Suprapubic skin (tissue), 4 donors: ENCODE data around the gene RAPGEF6. TPM values are rescaled to one million over a fixed set of nuclear protein-coding genes. Genes with fewer than 3 reads are reported as not detected.

Experiments used
- DNase-seq, 2 donors: peaks; one replicate each; pipeline ENCODE4 v3.0.0-alpha.2; 2019; ENCODE audit warnings: low spot score in 2 of 2
- H3K27ac ChIP-seq: fragments of 200-600 bp; sonication (generic); one replicate; pipeline ENCODE4 v1.5.1; 2019
- H3K27me3 ChIP-seq: fragments of 200-600 bp; sonication (generic); one replicate; pipeline ENCODE4 v1.5.1; 2019
- H3K36me3 ChIP-seq: fragments of 200-600 bp; sonication (generic); one replicate; pipeline ENCODE4 v1.5.1; 2019
- H3K4me1 ChIP-seq: fragments of 200-600 bp; sonication (generic); one replicate; pipeline ENCODE4 v1.5.1; 2019
- H3K4me3 ChIP-seq: fragments of 200-600 bp; sonication (generic); one replicate; pipeline ENCODE4 v1.5.1; 2019; ENCODE audit warnings: mild to moderate bottlenecking
- H3K9me3 ChIP-seq: fragments of 200-600 bp; sonication (generic); one replicate; pipeline ENCODE4 v1.5.1; 2019
- CTCF ChIP-seq, 2 donors: fragments of 200-600 bp in 1 of 2; fragments of 450-650 bp in 1 of 2; sonication (generic) in 1 of 2; IDR thresholded peaks; one replicate each; pipeline ENCODE4 v1.5.1; 2016 to 2019; ENCODE audit warnings: antibody characterized with exemption in 2 of 2, mild to moderate bottlenecking in 1 of 2, moderate library complexity in 1 of 2
- EP300 ChIP-seq: sonication (generic); formaldehyde crosslinking; IDR thresholded peaks from one replicate; pipeline ENCODE4 v1.6.1; 2017; ENCODE audit warnings: antibody characterized with exemption
- POLR2A ChIP-seq, 2 donors: fragments of 450-650 bp; IDR thresholded peaks; one replicate each; pipeline ENCODE4 v1.6.1; 2017; ENCODE audit warnings: antibody characterized with exemption in 2 of 2, mild to moderate bottlenecking in 2 of 2, moderate library complexity in 2 of 2
- POLR2AphosphoS5 ChIP-seq, 3 donors: sonication (generic); formaldehyde crosslinking; IDR thresholded peaks; one replicate each; pipeline ENCODE4 v1.6.1; 2017; ENCODE audit warnings: antibody characterized with exemption in 3 of 3
- WGBS: methylation state at CpG from one replicate; pipeline ENCODE4 v1.1.5; 2018; 5-methylcytosine and 5-hydroxymethylcytosine counted together
- total RNA-seq, 4 donors: library from RNA; depleted of rRNA; stranded (reverse); fragments of >200 nt; gene quantifications; one replicate each; pipeline ENCODE4 v1.1.0, GENCODE V29; 2016

RAPGEF6 gene
- total RNA-seq, 4 donors from 2014 or later, result 17.8 to 38.3 (median 20.6) TPM

DNA sequence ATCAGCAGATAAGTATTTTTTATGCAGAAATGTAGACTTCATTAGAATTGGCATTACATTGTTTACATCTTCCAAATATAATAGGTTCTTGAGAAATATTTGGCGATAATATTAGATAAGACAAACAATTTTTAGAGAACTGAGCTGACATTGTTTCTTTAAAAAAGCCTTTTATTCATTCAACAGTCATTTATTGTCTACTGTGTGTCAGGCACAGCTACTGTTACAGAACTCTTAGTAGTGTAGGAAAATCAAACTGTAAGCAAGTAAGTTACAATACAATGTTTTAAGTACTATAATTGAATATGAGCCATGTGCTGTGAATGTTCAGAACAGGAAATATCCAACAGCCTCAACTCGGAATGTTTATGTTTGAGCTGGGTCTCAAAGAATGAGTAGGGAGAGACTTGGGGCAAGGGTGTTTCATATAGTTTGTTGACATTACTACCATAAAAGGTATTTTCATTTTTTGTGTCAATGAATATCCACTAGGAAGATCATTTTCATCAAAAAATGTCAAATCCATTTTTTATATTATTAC is 257.2 kb downstream of the RAPGEF6 start:
- H3K4me3 ChIP-seq, result no peak overlapping the region
- no peak overlapping the region for H3K27ac ChIP-seq
- H3K27me3 ChIP-seq, result no peaks in the 10 kb centered on the region
- 68% methylated on average over 2 of the region's 2 CpGs for WGBS
- peaks cover 29% of the 10 kb centered on the region for H3K4me1 ChIP-seq
- no peak for DNase-seq
- H3K9me3 ChIP-seq, result no peaks in the 10 kb centered on the region
- H3K36me3 ChIP-seq, result no peaks in the 10 kb centered on the region
- no peak for TF ChIP-seq POLR2AphosphoS5 (IDR thresholded peaks at IDR 0.05)
- no peak for TF ChIP-seq EP300
- no peak for TF ChIP-seq POLR2A (IDR thresholded peaks at IDR 0.05)
- no peak for TF ChIP-seq CTCF (IDR thresholded peaks at IDR 0.05)

- Histone ChIP-seq H3K4me1 (peaks cover 29% of the 10 kb centered on the region), H3K4me3 (no peak overlapping the region), H3K27ac (no peak overlapping the region), H3K9me3 (no peaks in the 10 kb centered on the region), H3K36me3 (no peaks in the 10 kb centered on the region), H3K27me3 (no peaks in the 10 kb centered on the region)
- WGBS, result 96% methylated on average over 6 of the region's 6 CpGs
- TF ChIP-seq CTCF (IDR thresholded peaks at IDR 0.05) (no peak), POLR2A (IDR thresholded peaks at IDR 0.05) (no peak), POLR2AphosphoS5 (IDR thresholded peaks at IDR 0.05) (no peak), EP300 (no peak)
- no peak for DNase-seq
Observed at GRCh38 chr5:131377346-131377745, 257.7 kb downstream of the RAPGEF6 start.

DNA sequence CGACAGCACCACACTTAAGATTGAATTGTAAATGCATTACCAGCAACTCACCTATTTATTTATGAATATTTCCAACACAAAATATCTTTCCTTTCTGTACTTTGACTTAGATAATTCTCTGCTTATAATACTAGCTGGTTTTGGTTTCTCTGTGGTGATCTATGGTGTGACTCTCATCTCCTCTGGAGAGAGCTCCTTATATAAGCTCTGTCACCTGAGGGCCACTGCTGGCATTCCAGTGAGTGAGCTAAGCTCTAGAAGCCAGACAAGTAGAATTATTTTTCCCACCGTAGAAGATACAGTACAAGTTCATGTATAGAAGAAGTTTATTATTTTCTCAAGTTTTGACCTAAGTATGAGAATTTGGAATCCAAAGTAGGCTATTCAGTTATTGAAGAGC is 259.7 kb downstream of the RAPGEF6 start:
- 76% methylated on average over 2 of the region's 2 CpGs for WGBS
- Histone ChIP-seq H3K27me3 (no peaks in the 10 kb centered on the region), H3K27ac (no peak overlapping the region), H3K9me3 (no peaks in the 10 kb centered on the region), H3K4me3 (no peak overlapping the region), H3K4me1 (peaks cover 20% of the 10 kb centered on the region), H3K36me3 (no peaks in the 10 kb centered on the region)
- TF ChIP-seq POLR2A (IDR thresholded peaks at IDR 0.05) (no peak), EP300 (no peak), CTCF (IDR thresholded peaks at IDR 0.05) (no peak), POLR2AphosphoS5 (IDR thresholded peaks at IDR 0.05) (no peak)
- no peak for DNase-seq

Other genes with a start within 250 kb of the RAPGEF6 start
- gene FNIP1, start 161.8 kb upstream of the RAPGEF6 start, total RNA-seq, result 10 to 100 TPM; 24.6 to 65.4 (median 26.9) TPM